K562 (cell line): ENCODE results near the gene TSTD1. TPM values are rescaled to one million over a fixed set of nuclear protein-coding genes. Genes with fewer than 3 reads are reported as not detected.

Experiments used
- ASH1L ChIP-seq: fragments of 450-650 bp; IDR thresholded peaks from 2 replicates; pipeline ENCODE4 v1.6.1; 2018; ENCODE audit warnings: borderline replicate concordance, mild to moderate bottlenecking, low read depth; ENCODE audit not compliant: partially characterized antibody
- CHD2 ChIP-seq: IDR thresholded peaks from 2 replicates; pipeline ENCODE4 v1.6.1; 2011; ENCODE audit warnings: low read depth, low read length
- CTCFL ChIP-seq: IDR thresholded peaks from 2 replicates; pipeline ENCODE4 v1.6.1; 2011; ENCODE audit warnings: borderline replicate concordance, low read depth, mild to moderate bottlenecking, moderate library complexity, low read length; ENCODE audit not compliant: insufficient read depth, poor library complexity, severe bottlenecking
- HLTF ChIP-seq: fragments of 450-650 bp; IDR thresholded peaks from 2 replicates; pipeline ENCODE4 v1.6.1; 2016
- JUN ChIP-seq, 2 experiments: sonication (generic) in 1 of 2; formaldehyde crosslinking in 1 of 2; IDR thresholded peaks; 2 replicates each; pipeline versions ENCODE4 v1.6.1 to v1.8.0; 2012 to 2022; ENCODE audit warnings: borderline replicate concordance in 2 of 2, mild to moderate bottlenecking in 2 of 2, improper control_type of control experiment in 1 of 2, low read depth in 1 of 2, low read length in 1 of 2, missing genetic modification reagents in 1 of 2
- NRF1 ChIP-seq, 2 experiments: fragments of 450-650 bp; IDR thresholded peaks in 1 of 2; conservative IDR thresholded peaks in 1 of 2; 2 replicates each; pipeline ENCODE4 v1.6.1; 2014; ENCODE audit warnings: mild to moderate bottlenecking in 2 of 2
- SMAD4 ChIP-seq: fragments of 250-450 bp; sonication (Bioruptor Pico); conservative IDR thresholded peaks from 2 replicates; pipeline ENCODE4 v1.8.0; 2021; ENCODE audit warnings: inconsistent platforms, mild to moderate bottlenecking, moderate library complexity
- SMARCC2 ChIP-seq: fragments of 450-650 bp; IDR thresholded peaks from 2 replicates; pipeline ENCODE4 v1.6.1; 2017; ENCODE audit warnings: antibody characterized with exemption, moderate library complexity, mild to moderate bottlenecking, low read depth
- TCF3 ChIP-seq: sonication (generic); formaldehyde crosslinking; IDR thresholded peaks from 2 replicates; pipeline ENCODE4 v1.4.0; 2020; ENCODE audit warnings: mild to moderate bottlenecking, missing genetic modification reagents
- polyA plus RNA-seq, 8 experiments: library from polyadenylated mRNA; depleted of rRNA in 4 of 8; stranded (reverse) in 5 of 8; unstranded in 3 of 8; fragments of >200 nt; fragmentation: Nextera tagmentation in 2 of 8; fragmentation: Illumina TruSeq in 1 of 8; extraction: Ambion mirVana in 2 of 8; extraction: Trizol in 1 of 8; gene quantifications; 2 replicates each; pipeline versions ENCODE4 v1.2.1 to v1.2.3, GENCODE V29; 2011 to 2014; ENCODE audit warnings: inconsistent platforms in 1 of 8, missing spikeins in 1 of 8
- total RNA-seq, 7 experiments: library from RNA; depleted of rRNA in 6 of 7; stranded (reverse); fragments of >200 nt in 6 of 7; fragmentation: Illumina TruSeq in 2 of 7; extraction: Trizol in 2 of 7; gene quantifications; 2 replicates each; pipeline versions ENCODE4 v1.2.1 to v1.2.3, GENCODE V29; 2011 to 2021; ENCODE audit warnings: low replicate concordance in 1 of 7

Gene TSTD1
- total and polyA plus RNA-seq, 9 of the 15 experiments (the other 6 are each of a cell fraction or from before 2014, with no cell fraction given), result 0.23 to 0.53 TPM; not detected in 7

GRCh38 chr1:161013488-161014230, 25.1 kb downstream of the TSTD1 start (continued):
- peak; percentile 62; the same call in 1 of the 2 replicates for TF ChIP-seq JUN (IDR thresholded peaks at IDR 0.05; ENCODE audit: borderline replicate concordance, low read depth, low read length)
- no peak for TF ChIP-seq JUN (CRISPR knock-in tag; IDR thresholded peaks at IDR 0.05; ENCODE audit: borderline replicate concordance)
- TF ChIP-seq SMAD4, result peak; percentile 87
- TF ChIP-seq SMARCC2, result peak; percentile 73; the same call in 1 of the 2 replicates
- no peak for TF ChIP-seq ASH1L
- peak; percentile 93 for TF ChIP-seq TCF3 (CRISPR knock-in tag)
- no peak for TF ChIP-seq HLTF
- no peak for TF ChIP-seq CTCFL
- peak; percentile 72 to 79 for TF ChIP-seq NRF1 (conservative IDR thresholded peaks at IDR 0.05 in 1 of 2, IDR thresholded peaks at IDR 0.05 in 1 of 2)
- no peak for TF ChIP-seq CHD2
